Osteocyte (in vitro differentiated cells): ENCODE data around the gene ZCCHC13. TPM values are rescaled to one million over a fixed set of nuclear protein-coding genes. Genes with fewer than 3 reads are reported as not detected.
"Not testable (repeated sequence)": the region's sequence is repeated elsewhere in the genome, so short reads cannot be mapped to it uniquely, and the experiment has no call there.

ENCODE experiments used
- DNase-seq: peaks from one replicate; pipeline ENCODE4 v3.0.0; 2021; ENCODE audit warnings: mixed read lengths; ENCODE audit not compliant: unreplicated experiment; ENCODE audit errors: extremely low spot score
- H3K27ac Mint-ChIP-seq: one replicate; pipeline ENCODE4 v1.8.0; 2021; ENCODE audit warnings: mild to moderate bottlenecking, mixed read lengths; ENCODE audit not compliant: unreplicated experiment
- H3K27me3 Mint-ChIP-seq: one replicate; pipeline ENCODE4 v1.8.0; 2021; ENCODE audit warnings: mixed read lengths; ENCODE audit not compliant: unreplicated experiment
- H3K36me3 Mint-ChIP-seq: one replicate; pipeline ENCODE4 v1.8.0; 2021; ENCODE audit warnings: mixed read lengths; ENCODE audit not compliant: unreplicated experiment
- H3K4me1 Mint-ChIP-seq: one replicate; pipeline ENCODE4 v1.8.0; 2021; ENCODE audit warnings: mixed read lengths; ENCODE audit not compliant: unreplicated experiment
- H3K4me3 Mint-ChIP-seq: one replicate; pipeline ENCODE4 v1.8.0; 2021; ENCODE audit warnings: mild to moderate bottlenecking, moderate library complexity, mixed read lengths; ENCODE audit not compliant: unreplicated experiment
- H3K9me3 Mint-ChIP-seq: one replicate; pipeline ENCODE4 v1.8.0; 2021; ENCODE audit warnings: mixed read lengths; ENCODE audit not compliant: unreplicated experiment
- long read RNA-seq: library from polyadenylated mRNA; unstranded; transcript quantifications from one replicate; pipeline ENCODE4 v2.0.0, GENCODE V29; 2021
- total RNA-seq: library from RNA; stranded (reverse); gene quantifications from 2 replicates; pipeline ENCODE4 v1.2.1, GENCODE V29; 2021
- TF ChIP-seq, protein P1 (sequence below): fragments of 200-600 bp; sonication (generic); IDR thresholded peaks from 2 replicates; pipeline ENCODE4 v1.5.0; 2021; ENCODE audit warnings: antibody characterized with exemption, mild to moderate bottlenecking, moderate library complexity

ZCCHC13 gene
- total RNA-seq: not detected in 2 replicates
- long read RNA-seq: 0 reads

DNA sequence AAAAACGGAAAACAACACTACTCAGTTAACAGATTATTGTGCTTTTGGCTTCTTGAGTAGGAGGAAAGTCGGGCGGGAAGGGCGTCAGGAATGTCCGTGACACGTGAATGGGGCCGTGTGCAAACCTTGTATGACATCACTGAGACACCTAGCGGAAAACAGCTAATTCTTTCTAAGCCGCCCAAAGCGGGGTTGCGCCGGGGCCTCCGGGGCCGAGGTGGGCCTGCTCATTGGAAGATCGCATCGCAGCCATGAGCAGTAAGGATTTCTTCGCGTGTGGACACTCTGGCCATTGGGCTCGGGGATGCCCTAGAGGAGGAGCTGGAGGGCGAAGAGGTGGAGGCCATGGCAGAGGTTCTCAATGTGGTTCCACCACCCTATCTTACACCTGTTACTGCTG lies at the start of gene ZCCHC13:
TSS of gene ZCCHC13 (plus strand) at position 165 of the 400 bp plus-strand sequence. CDS start at position 252, 87 bp downstream.
- H3K9me3 Mint-ChIP-seq: peaks cover 6% of the 10 kb centered on the region
- no peak for DNase-seq
- H3K4me1 Mint-ChIP-seq: no peaks in the 10 kb centered on the region
- H3K36me3 Mint-ChIP-seq: peaks cover 1% of the 10 kb centered on the region
- no peak within 1 kb of the TSS for H3K4me3 Mint-ChIP-seq
- peaks cover 14% of the 10 kb centered on the region for H3K27me3 Mint-ChIP-seq
- H3K27ac Mint-ChIP-seq: no peak within 1 kb of the TSS
- TF ChIP-seq, protein P1, sequence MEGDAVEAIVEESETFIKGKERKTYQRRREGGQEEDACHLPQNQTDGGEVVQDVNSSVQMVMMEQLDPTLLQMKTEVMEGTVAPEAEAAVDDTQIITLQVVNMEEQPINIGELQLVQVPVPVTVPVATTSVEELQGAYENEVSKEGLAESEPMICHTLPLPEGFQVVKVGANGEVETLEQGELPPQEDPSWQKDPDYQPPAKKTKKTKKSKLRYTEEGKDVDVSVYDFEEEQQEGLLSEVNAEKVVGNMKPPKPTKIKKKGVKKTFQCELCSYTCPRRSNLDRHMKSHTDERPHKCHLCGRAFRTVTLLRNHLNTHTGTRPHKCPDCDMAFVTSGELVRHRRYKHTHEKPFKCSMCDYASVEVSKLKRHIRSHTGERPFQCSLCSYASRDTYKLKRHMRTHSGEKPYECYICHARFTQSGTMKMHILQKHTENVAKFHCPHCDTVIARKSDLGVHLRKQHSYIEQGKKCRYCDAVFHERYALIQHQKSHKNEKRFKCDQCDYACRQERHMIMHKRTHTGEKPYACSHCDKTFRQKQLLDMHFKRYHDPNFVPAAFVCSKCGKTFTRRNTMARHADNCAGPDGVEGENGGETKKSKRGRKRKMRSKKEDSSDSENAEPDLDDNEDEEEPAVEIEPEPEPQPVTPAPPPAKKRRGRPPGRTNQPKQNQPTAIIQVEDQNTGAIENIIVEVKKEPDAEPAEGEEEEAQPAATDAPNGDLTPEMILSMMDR: no peak

DNA sequence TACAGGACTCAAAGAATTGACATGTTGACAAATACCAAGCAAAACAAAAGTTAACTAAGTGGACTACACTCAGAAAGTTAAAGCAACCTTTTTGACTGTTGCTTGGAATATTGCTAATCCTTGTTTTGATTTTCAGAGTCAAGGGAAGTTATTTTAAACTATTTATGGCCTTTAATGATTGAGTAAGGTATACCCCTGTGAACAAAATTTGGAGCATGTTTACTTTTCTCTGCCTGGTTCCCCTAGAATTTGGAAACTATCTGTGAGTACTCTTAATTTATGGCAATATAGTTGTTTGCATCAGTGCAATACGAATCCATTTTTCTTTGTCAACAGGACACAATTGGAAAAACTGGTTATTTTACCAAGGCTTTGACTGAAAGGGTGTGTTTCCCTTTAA lies 45.9 kb upstream of the ZCCHC13 start:
- not testable (repeated sequence) for DNase-seq, H3K27me3 Mint-ChIP-seq, H3K4me1 Mint-ChIP-seq, H3K27ac Mint-ChIP-seq, H3K4me3 Mint-ChIP-seq
- Mint-ChIP-seq H3K36me3 (peaks cover 23% of the 10 kb centered on the region), H3K9me3 (peaks cover 11% of the 10 kb centered on the region)

DNA sequence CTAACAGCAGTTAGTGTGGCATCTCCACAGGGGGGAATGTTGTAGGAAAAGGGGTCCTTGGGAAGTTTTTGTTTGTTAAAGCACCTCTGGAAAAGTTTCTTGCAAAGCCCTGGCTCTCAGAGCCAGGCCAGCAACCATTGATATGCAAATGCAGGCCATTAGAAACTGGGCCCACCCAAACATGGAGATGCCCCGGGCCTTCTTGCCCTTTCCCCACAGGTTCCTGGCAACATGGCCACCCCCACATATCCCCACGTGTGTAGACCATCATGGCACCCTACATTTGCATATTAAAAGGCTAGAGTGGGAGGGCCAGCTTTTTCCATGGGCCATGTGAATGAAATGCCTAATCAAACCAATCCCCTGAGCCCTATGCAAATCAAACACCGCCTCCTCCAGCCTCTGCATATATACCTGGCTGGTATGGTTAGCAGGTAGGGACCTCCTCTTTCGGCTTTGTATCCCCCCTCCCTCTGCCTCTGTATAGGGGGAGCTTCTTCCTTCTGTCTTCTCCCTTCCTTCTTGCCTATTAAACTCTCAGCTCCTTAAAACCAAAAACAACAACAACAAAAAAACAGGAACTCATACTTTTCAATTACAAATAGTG lies 44.0 kb upstream of the ZCCHC13 start:
- DNase-seq: no peak
- Mint-ChIP-seq H3K27me3 (no peaks in the 10 kb centered on the region), H3K4me1 (peaks cover 7% of the 10 kb centered on the region), H3K4me3 (no peak overlapping the region), H3K27ac (no peak overlapping the region), H3K36me3 (peaks cover 18% of the 10 kb centered on the region), H3K9me3 (peaks cover 7% of the 10 kb centered on the region)
- TF ChIP-seq, protein P1: no peak

DNA sequence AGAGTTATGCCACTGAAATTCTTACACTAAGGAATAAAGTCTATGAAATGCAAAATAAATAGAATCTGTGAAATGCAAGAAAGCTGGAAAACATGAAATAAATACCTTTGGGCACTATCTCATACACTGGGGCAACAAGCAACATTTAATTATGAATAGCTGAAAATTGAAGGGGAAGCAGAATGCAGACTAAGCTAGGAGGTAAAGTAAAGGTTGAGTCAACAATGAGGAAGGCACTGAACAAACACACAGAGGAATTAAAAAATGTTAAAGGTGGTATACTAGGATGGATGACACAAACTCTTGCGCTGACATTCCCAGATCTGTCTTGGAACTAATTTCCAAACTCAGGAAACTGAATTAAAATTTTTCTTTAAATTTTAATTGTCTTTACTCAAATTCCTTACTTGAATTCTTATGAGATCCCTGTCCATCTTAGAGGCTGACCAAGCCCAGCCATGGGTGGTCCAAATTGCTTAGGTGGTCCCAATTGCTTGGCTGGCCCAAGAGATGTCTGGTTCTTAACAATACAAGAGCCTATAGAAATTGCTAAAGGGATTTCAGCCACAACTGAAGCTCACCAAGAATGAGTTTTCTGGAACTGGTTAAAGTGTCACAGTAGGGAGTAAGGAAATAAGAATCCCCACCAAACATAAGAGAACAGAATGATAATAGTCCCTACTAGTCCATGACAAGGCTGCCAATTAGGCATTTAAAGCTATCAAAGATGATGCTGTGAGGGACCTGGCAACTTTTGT lies 41.3 kb upstream of the ZCCHC13 start:
- DNase-seq: no peak
- Mint-ChIP-seq H3K4me1 (peaks cover 7% of the 10 kb centered on the region), H3K36me3 (peaks cover 12% of the 10 kb centered on the region), H3K27me3 (no peaks in the 10 kb centered on the region), H3K27ac (no peak overlapping the region), H3K9me3 (peaks cover 4% of the 10 kb centered on the region), H3K4me3 (no peak overlapping the region)
- TF ChIP-seq, protein P1: no peak

DNA sequence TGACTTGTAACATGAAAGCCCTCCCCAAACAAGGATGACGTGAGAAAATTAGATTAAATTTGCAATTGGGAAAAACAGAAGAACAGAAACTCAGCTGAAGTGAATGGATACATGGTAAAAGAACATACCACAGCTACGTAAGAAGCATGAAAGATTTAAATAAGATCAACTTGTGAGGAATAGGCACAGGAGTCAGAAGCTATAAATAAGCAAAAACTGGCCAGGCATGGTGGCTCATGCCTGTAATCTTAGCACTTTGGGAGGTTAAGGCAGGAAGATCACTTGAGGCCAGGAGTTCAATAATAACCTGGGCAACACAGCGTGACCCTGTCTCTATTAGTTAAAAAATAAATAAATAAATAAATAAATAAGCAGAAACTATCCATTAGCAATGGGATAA lies 33.6 kb upstream of the ZCCHC13 start:
- DNase-seq: no peak
- peaks cover 22% of the 10 kb centered on the region for H3K36me3 Mint-ChIP-seq

More for the DNA sequence above, 33.6 kb upstream of the ZCCHC13 start:
- Mint-ChIP-seq H3K27me3 (no peaks in the 10 kb centered on the region), H3K4me3 (no peak overlapping the region), H3K9me3 (peaks cover 10% of the 10 kb centered on the region), H3K27ac (no peak overlapping the region), H3K4me1 (no peaks in the 10 kb centered on the region)
- TF ChIP-seq, protein P1: no peak
